Activated CD8-positive, alpha-beta memory T cell treated with anti-CD3 and anti-CD28 coated beads for 48 hours (primary cell): Measurements from ENCODE around the gene RNF40.

ENCODE experiments used
- DNase-seq, 3 experiments: peaks; one replicate each; pipeline ENCODE4 v3.0.0-alpha.2; 2020; ENCODE audit warnings: low read depth in 2 of 3, low spot score in 2 of 3

RNF40 gene

GRCh38 chr16:30761427-30761927 lies 645 bp upstream of the RNF40 start:
- peak in 2 of 3 experiments; percentile 21 to 36 for DNase-seq

- DNase-seq = no peak
Measured at GRCh38 chr16:30762991-30763725, 1.0 kb downstream of the RNF40 start.

- DNase-seq = no peak
Measured at GRCh38 chr16:30764086-30764485, 2.0 kb downstream of the RNF40 start.

GRCh38 chr16:30764816-30765465 lies 2.8 kb downstream of the RNF40 start:
- DNase-seq = no peak

GRCh38 chr16:30766206-30766932 lies 4.2 kb downstream of the RNF40 start:
- DNase-seq = no peak

- DNase-seq = no peak
Measured at GRCh38 chr16:30766933-30767284, 4.8 kb downstream of the RNF40 start.

- DNase-seq = no peak
Measured at GRCh38 chr16:30767767-30768465, 5.8 kb downstream of the RNF40 start.

- DNase-seq = no peak
Measured at GRCh38 chr16:30768583-30769181, 6.6 kb downstream of the RNF40 start.

GRCh38 chr16:30769379-30770089 lies 7.4 kb downstream of the RNF40 start:
- no peak for DNase-seq

GRCh38 chr16:30771726-30772125 lies 9.6 kb downstream of the RNF40 start:
- no peak for DNase-seq

- no peak for DNase-seq
Measured at GRCh38 chr16:30773826-30774225, 11.7 kb downstream of the RNF40 start.

GRCh38 chr16:30774367-30775130 lies 12.4 kb downstream of the RNF40 start:
- DNase-seq = no peak

GRCh38 chr16:30775131-30775391 lies 12.9 kb downstream of the RNF40 start:
- no peak for DNase-seq

- DNase-seq = peak; percentile 35 to 44 (median 42)
Measured at GRCh38 chr16:30775392-30776188, 13.5 kb downstream of the RNF40 start.

- DNase-seq = no peak
Measured at GRCh38 chr16:30777591-30778297, 15.6 kb downstream of the RNF40 start.

- DNase-seq = no peak
Measured at GRCh38 chr16:30778549-30779244, 16.6 kb downstream of the RNF40 start.

- DNase-seq = no peak
Measured at GRCh38 chr16:30779596-30779995, 17.5 kb downstream of the RNF40 start.

- no peak for DNase-seq
Measured at GRCh38 chr16:30780021-30780420, 17.9 kb downstream of the RNF40 start.
